OCI-LY7 (cell line): ENCODE results near the gene ATP1A2. TPM values are rescaled to one million over a fixed set of nuclear protein-coding genes. Genes with fewer than 3 reads are reported as not detected.

Experiments
- BruUV-seq: library from RNA; stranded (reverse); fragments of 400-500 nt; replicated peaks from 2 replicates; lab custom pipeline; 2021; lab: Mats Ljungman, UMichigan
- CTCF ChIA-PET: fragments of 300-600 bp; sonication (Branson Sonifier 250); formaldehyde crosslinking; loops from one replicate; lab custom pipeline; 2022; ENCODE audit warnings: antibody characterized with exemption; ENCODE audit not compliant: unreplicated experiment; lab: Charles Lee
- POLR2A ChIA-PET: fragments of 300-600 bp; sonication (Branson Sonifier 250); formaldehyde crosslinking; loops from one replicate; lab custom pipeline; 2022; ENCODE audit warnings: antibody characterized with exemption; lab: Charles Lee
- DNase-seq: peaks from one replicate; pipeline ENCODE4 v3.0.0-alpha.2; 2015; ENCODE audit warnings: low spot score
- H2AFZ ChIP-seq: fragments of 200-600 bp; sonication (generic), shearing (Covaris generic); 2 replicates; pipeline ENCODE4 v1.6.1; 2014; ENCODE audit warnings: mild to moderate bottlenecking, antibody characterized with exemption, low read length, moderate library complexity
- H3K27ac ChIP-seq: fragments of 200-600 bp; sonication (generic); 2 replicates; pipeline ENCODE4 v1.5.1; 2014; ENCODE audit warnings: mixed run types, low read depth, mild to moderate bottlenecking, moderate library complexity, low read length, inconsistent platforms; ENCODE audit not compliant: poor library complexity, severe bottlenecking
- H3K36me3 ChIP-seq: fragments of 200-600 bp; sonication (generic); 2 replicates; pipeline ENCODE4 v1.6.1; 2014; ENCODE audit warnings: mild to moderate bottlenecking, antibody characterized with exemption, low read length, moderate library complexity, mixed read lengths; ENCODE audit not compliant: insufficient read depth
- H3K4me1 ChIP-seq: fragments of 200-600 bp; sonication (generic); 2 replicates; pipeline ENCODE4 v1.5.1; 2014; ENCODE audit warnings: mild to moderate bottlenecking, low read length; ENCODE audit not compliant: insufficient read depth, poor library complexity, severe bottlenecking
- H3K4me2 ChIP-seq: fragments of 200-600 bp; sonication (generic); 2 replicates; pipeline ENCODE4 v1.6.1; 2014; ENCODE audit warnings: mild to moderate bottlenecking, low read length
- H3K4me3 ChIP-seq: fragments of 200-600 bp; sonication (generic); 2 replicates; pipeline ENCODE4 v1.5.1; 2014; ENCODE audit warnings: mild to moderate bottlenecking, low read depth, low read length; ENCODE audit not compliant: poor library complexity, severe bottlenecking
- H3K79me2 ChIP-seq: fragments of 200-600 bp; sonication (generic); 2 replicates; pipeline ENCODE4 v1.6.1; 2016; ENCODE audit warnings: low read depth, mild to moderate bottlenecking, low read length, moderate library complexity, mixed read lengths; ENCODE audit not compliant: insufficient read depth
- H3K9me2 ChIP-seq: fragments of 200-600 bp; sonication (generic); 2 replicates; pipeline ENCODE4 v1.6.1; 2016; ENCODE audit warnings: mild to moderate bottlenecking, low read length, mixed read lengths; ENCODE audit not compliant: insufficient read depth
- H3K9me3 ChIP-seq: fragments of 200-600 bp; sonication (generic); 2 replicates; pipeline ENCODE4 v1.6.1; 2014; ENCODE audit warnings: mild to moderate bottlenecking, mixed run types, low read length, mixed read lengths
- H4K20me1 ChIP-seq: fragments of 200-600 bp; sonication (generic); 2 replicates; pipeline ENCODE4 v1.6.1; 2014; ENCODE audit warnings: mild to moderate bottlenecking, antibody characterized with exemption, low read length, moderate library complexity, mixed read lengths; ENCODE audit not compliant: insufficient read depth
- EZH2phosphoT487 ChIP-seq: fragments of 200-600 bp; sonication (generic); IDR thresholded peaks from 2 replicates; pipeline ENCODE4 v1.6.1; 2018; ENCODE audit warnings: low read depth, borderline replicate concordance, mild to moderate bottlenecking, mixed run types, antibody characterized with exemption, low read length, moderate library complexity, mixed read lengths
- intact Hi-C: fragments of 100-400 bp; cut with micrococcal nuclease; formaldehyde crosslinking; loops from one replicate; pipeline ENCODE4 v1.10.0; 2022; ENCODE audit not compliant: unreplicated experiment
- total RNA-seq, 2 experiments: library from RNA; depleted of rRNA in 1 of 2; stranded (reverse); fragments of >200 nt in 1 of 2; shearing (Covaris generic) in 1 of 2; gene quantifications; 2 replicates each; pipeline ENCODE4 v1.2.3, GENCODE V29; 2014 to 2022
- TF ChIP-seq, protein P1 (sequence below): fragments of 200-600 bp; sonication (generic); conservative IDR thresholded peaks from 2 replicates; pipeline ENCODE4 v1.5.1; 2014; ENCODE audit warnings: mild to moderate bottlenecking, antibody characterized with exemption, low read length, moderate library complexity, mixed read lengths

Gene ATP1A2
- total RNA-seq, 2 experiments from 2014 or later: not detected

DNA sequence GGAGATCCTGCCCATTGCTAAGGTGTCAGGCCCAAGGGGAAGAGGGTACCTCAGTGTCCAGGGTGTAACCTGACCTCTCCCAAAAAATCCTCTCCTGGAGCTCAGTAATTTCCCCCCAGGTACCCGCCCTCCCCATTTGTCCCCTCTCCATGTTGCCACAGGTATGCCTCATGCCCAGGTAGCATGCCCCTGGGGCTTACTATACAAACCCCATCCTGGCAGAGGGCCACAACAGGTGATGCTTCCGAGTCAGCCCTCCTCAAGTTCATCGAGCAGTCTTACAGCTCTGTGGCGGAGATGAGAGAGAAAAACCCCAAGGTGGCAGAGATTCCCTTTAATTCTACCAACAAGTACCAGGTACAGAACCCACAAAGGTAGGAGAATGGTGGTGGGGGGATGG is 51.5 kb downstream of the ATP1A2 start:
- no peak overlapping the region for H3K27ac ChIP-seq
- no peaks in the 10 kb centered on the region for H3K79me2 ChIP-seq
- no peaks in the 10 kb centered on the region for H4K20me1 ChIP-seq
- intact Hi-C loops: no loop called here
- no peak for DNase-seq
- H2AFZ ChIP-seq: no peak overlapping the region
- H3K36me3 ChIP-seq: no peaks in the 10 kb centered on the region
- peaks cover 8% of the 10 kb centered on the region for H3K4me1 ChIP-seq
- no TSS peak for BruUV-seq
- no peaks in the 10 kb centered on the region for H3K9me3 ChIP-seq
- H3K4me2 ChIP-seq: no peak overlapping the region
- H3K9me2 ChIP-seq: no peaks in the 10 kb centered on the region
- ChIA-PET CTCF (no interaction called here), POLR2A (no interaction called here)
- TF ChIP-seq, protein P1, sequence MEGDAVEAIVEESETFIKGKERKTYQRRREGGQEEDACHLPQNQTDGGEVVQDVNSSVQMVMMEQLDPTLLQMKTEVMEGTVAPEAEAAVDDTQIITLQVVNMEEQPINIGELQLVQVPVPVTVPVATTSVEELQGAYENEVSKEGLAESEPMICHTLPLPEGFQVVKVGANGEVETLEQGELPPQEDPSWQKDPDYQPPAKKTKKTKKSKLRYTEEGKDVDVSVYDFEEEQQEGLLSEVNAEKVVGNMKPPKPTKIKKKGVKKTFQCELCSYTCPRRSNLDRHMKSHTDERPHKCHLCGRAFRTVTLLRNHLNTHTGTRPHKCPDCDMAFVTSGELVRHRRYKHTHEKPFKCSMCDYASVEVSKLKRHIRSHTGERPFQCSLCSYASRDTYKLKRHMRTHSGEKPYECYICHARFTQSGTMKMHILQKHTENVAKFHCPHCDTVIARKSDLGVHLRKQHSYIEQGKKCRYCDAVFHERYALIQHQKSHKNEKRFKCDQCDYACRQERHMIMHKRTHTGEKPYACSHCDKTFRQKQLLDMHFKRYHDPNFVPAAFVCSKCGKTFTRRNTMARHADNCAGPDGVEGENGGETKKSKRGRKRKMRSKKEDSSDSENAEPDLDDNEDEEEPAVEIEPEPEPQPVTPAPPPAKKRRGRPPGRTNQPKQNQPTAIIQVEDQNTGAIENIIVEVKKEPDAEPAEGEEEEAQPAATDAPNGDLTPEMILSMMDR: no peak
- TF ChIP-seq EZH2phosphoT487: no peak
- no peak overlapping the region for H3K4me3 ChIP-seq

DNA sequence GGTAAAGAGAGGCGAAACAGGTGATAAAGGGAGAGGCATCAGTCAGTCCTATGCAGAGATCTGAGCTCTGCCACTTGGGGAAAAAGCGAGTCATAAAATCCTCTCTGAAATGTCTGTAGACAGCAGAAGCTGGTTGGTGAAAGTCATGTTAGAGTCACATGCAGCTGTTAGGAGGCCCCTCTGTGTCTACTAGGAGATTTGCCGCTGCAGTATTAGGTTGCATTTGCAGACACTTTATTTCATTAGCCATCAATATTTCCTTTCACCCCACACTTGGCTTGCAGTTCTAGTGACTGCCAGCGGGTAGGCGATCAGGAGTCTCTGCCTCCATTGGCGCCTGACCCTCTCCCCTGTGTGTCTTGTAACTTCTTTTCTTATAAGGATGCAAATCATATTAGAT is 52.0 kb downstream of the ATP1A2 start:
- ChIA-PET POLR2A (no interaction called here), CTCF (no interaction called here)
- H3K9me2 ChIP-seq: no peaks in the 10 kb centered on the region
- no peak overlapping the region for H3K27ac ChIP-seq
- H3K36me3 ChIP-seq: no peaks in the 10 kb centered on the region
- peaks cover 8% of the 10 kb centered on the region for H3K4me1 ChIP-seq
- no peak overlapping the region for H2AFZ ChIP-seq
- TF ChIP-seq EZH2phosphoT487: no peak
- TF ChIP-seq, protein P1: peak; percentile 46
- no peak overlapping the region for H3K4me2 ChIP-seq
- BruUV-seq: no TSS peak
- no peaks in the 10 kb centered on the region for H3K79me2 ChIP-seq
- H3K9me3 ChIP-seq: no peaks in the 10 kb centered on the region
- intact Hi-C loops: no loop called here
- H4K20me1 ChIP-seq: no peaks in the 10 kb centered on the region
- no peak for DNase-seq
- no peak overlapping the region for H3K4me3 ChIP-seq

DNA sequence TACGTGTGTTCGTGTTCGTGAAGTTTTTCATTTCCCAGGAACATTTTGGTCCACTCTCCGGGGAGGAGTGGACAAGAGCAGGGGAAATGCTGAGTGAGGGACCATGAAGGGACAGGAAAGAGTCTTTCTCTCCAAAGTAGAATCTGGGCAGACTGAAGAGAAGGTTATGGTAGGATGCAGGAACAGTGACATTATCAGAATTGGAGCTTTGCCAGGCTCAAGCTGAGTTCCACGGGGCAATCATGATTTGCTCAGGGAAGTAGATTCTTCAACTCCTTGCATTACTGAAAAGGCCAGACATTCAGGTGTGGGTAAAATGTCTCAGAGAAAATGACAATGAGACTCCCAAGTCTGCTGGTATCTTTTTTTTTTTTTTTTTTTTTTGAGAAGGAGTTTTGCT is 52.5 kb downstream of the ATP1A2 start:
- H4K20me1 ChIP-seq: no peaks in the 10 kb centered on the region
- intact Hi-C loops: no loop called here
- H2AFZ ChIP-seq: no peak overlapping the region
- no peaks in the 10 kb centered on the region for H3K9me3 ChIP-seq
- BruUV-seq: no TSS peak
- DNase-seq: no peak
- ChIA-PET CTCF (no interaction called here), POLR2A (no interaction called here)
- H3K27ac ChIP-seq: no peak overlapping the region
- no peaks in the 10 kb centered on the region for H3K79me2 ChIP-seq
- no peak overlapping the region for H3K4me3 ChIP-seq
- TF ChIP-seq, protein P1: no peak
- no peak for TF ChIP-seq EZH2phosphoT487
- no peaks in the 10 kb centered on the region for H3K36me3 ChIP-seq
- peaks cover 8% of the 10 kb centered on the region for H3K4me1 ChIP-seq
- no peak overlapping the region for H3K4me2 ChIP-seq
- no peaks in the 10 kb centered on the region for H3K9me2 ChIP-seq
